Effector memory CD8-positive, alpha-beta T cell (primary cell): Measurements from ENCODE around the gene KMT2C.
"Not testable (repeated sequence)": the region's sequence is repeated elsewhere in the genome, so short reads cannot be mapped to it uniquely, and the experiment has no call there.

ENCODE experiments used
- ATAC-seq: fragments of 150-1000 bp; cut with Tn5 transposase; replicated peaks from 2 replicates; pipeline ENCODE4 v1.10.0; 2021; ENCODE audit warnings: mild to moderate bottlenecking, moderate library complexity
- DNase-seq, 3 experiments: peaks; one replicate each; pipeline ENCODE4 v3.0.0; 2021
- H3K27ac Mint-ChIP-seq, 2 donors: one replicate each; pipeline ENCODE4 v1.8.0; 2022; ENCODE audit warnings: mild to moderate bottlenecking in 2 of 2, mixed read lengths in 2 of 2, moderate library complexity in 2 of 2
- H3K27me3 Mint-ChIP-seq, 2 donors: one replicate each; pipeline ENCODE4 v1.8.0; 2022; ENCODE audit warnings: mixed read lengths in 2 of 2
- H3K36me3 Mint-ChIP-seq: one replicate; pipeline ENCODE4 v1.8.0; 2022; ENCODE audit warnings: mild to moderate bottlenecking, moderate library complexity, mixed read lengths; ENCODE audit not compliant: insufficient read depth
- H3K4me1 Mint-ChIP-seq, 2 donors: one replicate each; pipeline ENCODE4 v1.8.0; 2022; ENCODE audit warnings: low read depth in 2 of 2, mixed read lengths in 2 of 2
- H3K4me3 Mint-ChIP-seq, 2 donors: one replicate each; pipeline ENCODE4 v1.8.0; 2022; ENCODE audit warnings: mild to moderate bottlenecking in 2 of 2, mixed read lengths in 2 of 2, moderate library complexity in 2 of 2
- H3K9me3 Mint-ChIP-seq, 2 donors: one replicate each; pipeline ENCODE4 v1.8.0; 2022; ENCODE audit warnings: mixed read lengths in 2 of 2

KMT2C gene

DNA sequence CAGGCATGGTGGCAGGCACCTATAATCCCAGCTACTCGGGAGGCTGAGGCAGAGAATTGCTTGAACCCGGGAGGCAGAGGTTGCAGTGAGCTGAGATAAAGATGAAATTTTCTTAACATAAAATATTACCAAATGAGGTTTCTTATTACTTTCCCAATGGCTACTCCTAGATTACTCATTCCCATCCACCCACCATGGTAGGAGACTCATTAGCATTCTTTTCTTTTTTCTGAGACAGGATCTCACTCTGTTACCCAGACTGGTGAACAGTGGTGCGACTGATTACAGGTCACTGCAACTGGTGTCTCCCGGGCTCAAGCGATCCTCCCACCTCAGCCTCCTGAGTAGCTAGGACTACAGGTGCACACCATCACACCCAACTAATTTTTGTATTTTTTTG, 82.5 kb downstream of the KMT2C start:
- not testable (repeated sequence) for ATAC-seq, H3K4me3 Mint-ChIP-seq, DNase-seq, H3K9me3 Mint-ChIP-seq, H3K27me3 Mint-ChIP-seq
- peaks cover 42% of the 10 kb centered on the region for H3K36me3 Mint-ChIP-seq
- peak overlapping the region in 1 of 2 donors; percentile 61 for H3K27ac Mint-ChIP-seq
- peaks cover 9 to 32% of the 10 kb centered on the region in 2 donors for H3K4me1 Mint-ChIP-seq

- not testable (repeated sequence) for DNase-seq, H3K4me3 Mint-ChIP-seq, H3K9me3 Mint-ChIP-seq, ATAC-seq, H3K27me3 Mint-ChIP-seq
- H3K27ac Mint-ChIP-seq: peak overlapping the region in 1 of 2 donors; percentile 15
- H3K4me1 Mint-ChIP-seq: peaks cover 9 to 35% of the 10 kb centered on the region in 2 donors
- peaks cover 40% of the 10 kb centered on the region for H3K36me3 Mint-ChIP-seq
Observed at GRCh38 chr7:152351747-152352146, 84.1 kb downstream of the KMT2C start.

- ATAC-seq: no peak
Observed at GRCh38 chr7:152351168-152351567, 84.6 kb downstream of the KMT2C start.

DNA sequence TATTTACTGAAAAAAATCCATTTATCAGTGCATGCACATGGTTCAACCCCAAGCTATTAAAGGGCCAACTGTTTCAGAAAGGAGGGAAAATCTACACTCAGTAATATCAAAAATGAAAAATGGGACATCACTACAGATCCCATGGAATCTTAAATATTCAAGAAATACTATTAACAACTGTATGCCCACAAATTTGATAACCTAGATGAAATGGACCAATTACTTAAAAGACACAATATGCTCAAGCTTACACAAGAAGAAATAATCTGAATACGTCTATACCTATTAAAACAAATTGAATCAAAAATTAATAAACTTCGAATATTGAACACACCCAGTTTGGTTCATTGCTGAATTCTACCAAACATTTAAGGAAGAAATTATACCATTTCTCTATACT, 87.9 kb downstream of the KMT2C start:
- H3K9me3 Mint-ChIP-seq: no peaks in the 10 kb centered on the region
- H3K4me3 Mint-ChIP-seq: no peak overlapping the region
- H3K27me3 Mint-ChIP-seq: no peaks in the 10 kb centered on the region
- no peak for ATAC-seq
- H3K36me3 Mint-ChIP-seq: peaks cover 41% of the 10 kb centered on the region
- no peak for DNase-seq
- no peak overlapping the region for H3K27ac Mint-ChIP-seq
- peaks cover 16 to 36% of the 10 kb centered on the region in 2 donors for H3K4me1 Mint-ChIP-seq

More at GRCh38 chr7:152351168-152351567, 84.6 kb downstream of the KMT2C start:
- Mint-ChIP-seq H3K4me1 (peaks cover 9 to 37% of the 10 kb centered on the region in 2 donors), H3K36me3 (peaks cover 38% of the 10 kb centered on the region), H3K9me3 (no peaks in the 10 kb centered on the region), H3K27ac (no peak overlapping the region), H3K4me3 (no peak overlapping the region), H3K27me3 (no peaks in the 10 kb centered on the region)
- DNase-seq: no peak

- Mint-ChIP-seq H3K4me3 (peak overlapping the region; percentile 46 to 72), H3K9me3 (no peaks in the 10 kb centered on the region), H3K36me3 (peaks cover 27% of the 10 kb centered on the region), H3K27me3 (no peaks in the 10 kb centered on the region), H3K4me1 (peaks cover 25 to 43% of the 10 kb centered on the region in 2 donors), H3K27ac (peak overlapping the region; percentile 85 to 94)
- ATAC-seq: peak; percentile 90
- no peak for DNase-seq
Observed at GRCh38 chr7:152344253-152344652, 91.5 kb downstream of the KMT2C start.

- H3K4me3 Mint-ChIP-seq: no peak overlapping the region
- H3K27me3 Mint-ChIP-seq: no peaks in the 10 kb centered on the region
- no peaks in the 10 kb centered on the region for H3K9me3 Mint-ChIP-seq
- DNase-seq (no peak), ATAC-seq (no peak)
- H3K4me1 Mint-ChIP-seq: peaks cover 30 to 46% of the 10 kb centered on the region in 2 donors
- H3K27ac Mint-ChIP-seq: peak overlapping the region in 1 of 2 donors; percentile 86
- peaks cover 21% of the 10 kb centered on the region for H3K36me3 Mint-ChIP-seq
Observed at GRCh38 chr7:152342796-152343195, 93.0 kb downstream of the KMT2C start.

DNA sequence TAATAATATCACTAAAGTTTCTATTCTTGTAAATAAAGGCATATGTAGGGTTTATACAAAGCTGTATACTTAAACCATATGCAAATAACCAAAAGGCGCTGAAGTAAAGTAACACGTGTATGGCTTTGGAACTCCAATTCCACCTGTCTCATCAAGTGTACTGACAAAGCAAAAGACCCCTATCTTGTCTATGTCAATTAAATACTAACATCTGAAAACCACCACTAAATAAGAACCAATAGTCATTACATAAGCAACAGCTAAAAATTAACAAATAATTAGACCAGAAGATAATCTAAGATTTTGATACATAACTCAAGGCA, 93.9 kb downstream of the KMT2C start:
- Mint-ChIP-seq H3K27me3 (no peaks in the 10 kb centered on the region), H3K9me3 (no peaks in the 10 kb centered on the region), H3K4me3 (no peak overlapping the region), H3K27ac (no peak overlapping the region), H3K4me1 (peaks cover 34 to 54% of the 10 kb centered on the region in 2 donors), H3K36me3 (peaks cover 26% of the 10 kb centered on the region)
- DNase-seq: no peak
- ATAC-seq: no peak

DNA sequence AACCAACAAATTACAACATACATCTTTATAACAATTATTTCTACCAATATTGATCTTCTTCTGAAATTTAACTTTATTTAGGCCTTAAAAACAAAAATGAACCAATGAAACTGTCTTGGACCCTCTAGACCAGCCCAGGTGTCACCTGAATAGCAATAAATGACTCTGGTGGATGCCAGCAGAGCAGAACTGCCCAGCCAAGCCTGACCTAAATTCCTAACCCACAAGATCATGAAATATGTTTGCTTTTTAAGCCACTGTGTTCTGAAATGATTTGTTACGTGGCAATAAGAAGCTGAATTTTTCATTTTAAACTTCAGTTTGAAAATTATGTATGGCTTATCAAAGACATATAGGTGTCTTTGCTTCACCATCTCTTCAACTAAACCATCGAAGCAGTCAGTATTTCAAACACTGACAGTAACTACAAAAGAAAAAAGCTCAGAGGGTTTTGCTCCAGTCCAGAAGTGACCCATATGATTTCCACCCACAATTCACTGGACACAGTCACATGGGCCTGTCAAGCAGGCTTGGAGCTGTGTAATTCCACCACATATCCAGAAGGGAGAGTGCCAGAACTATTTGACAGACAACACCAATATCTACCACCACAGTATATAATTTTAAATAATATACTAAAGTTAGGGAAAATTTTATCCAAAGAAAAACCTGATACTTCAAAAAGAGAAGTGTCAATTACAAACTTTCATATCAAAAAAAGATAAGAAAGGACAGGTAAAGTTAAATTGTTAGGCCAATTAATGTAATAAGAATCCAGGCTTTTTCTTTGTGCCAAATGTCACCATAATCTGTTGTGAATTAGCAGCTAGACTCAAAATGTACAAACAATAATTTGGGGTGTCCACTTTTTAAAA, 94.5 kb downstream of the KMT2C start:
- Mint-ChIP-seq H3K36me3 (peaks cover 28% of the 10 kb centered on the region), H3K4me1 (peaks cover 39 to 57% of the 10 kb centered on the region in 2 donors), H3K9me3 (no peaks in the 10 kb centered on the region), H3K27me3 (no peaks in the 10 kb centered on the region), H3K4me3 (no peak overlapping the region), H3K27ac (peak overlapping the region in 1 of 2 donors; percentile 32)
- ATAC-seq (no peak), DNase-seq (no peak)

DNA sequence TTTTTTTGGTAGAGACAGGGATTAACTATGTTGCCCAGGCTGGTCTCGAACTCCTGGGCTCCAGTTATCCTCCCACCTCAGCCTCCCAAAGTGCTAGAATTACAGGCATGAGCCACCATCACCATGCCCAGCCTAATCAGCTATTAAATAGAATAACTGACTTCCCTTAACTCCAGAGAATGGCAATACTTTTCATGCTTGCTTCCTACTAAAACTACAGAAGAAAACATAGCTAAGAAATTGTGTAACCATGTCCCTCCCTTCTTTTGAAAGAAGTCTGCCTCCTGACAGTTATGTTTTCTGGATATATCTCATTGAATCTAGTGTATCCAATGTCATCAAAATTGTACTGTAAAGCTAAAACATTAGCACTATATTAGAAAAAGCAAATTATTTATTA, 95.6 kb downstream of the KMT2C start:
- peaks cover 47 to 57% of the 10 kb centered on the region in 2 donors for H3K4me1 Mint-ChIP-seq
- peaks cover 30% of the 10 kb centered on the region for H3K36me3 Mint-ChIP-seq
- DNase-seq: no peak
- no peaks in the 10 kb centered on the region for H3K9me3 Mint-ChIP-seq
- no peak for ATAC-seq
- no peaks in the 10 kb centered on the region for H3K27me3 Mint-ChIP-seq
- H3K27ac Mint-ChIP-seq: peak overlapping the region in 1 of 2 donors; percentile 82
- H3K4me3 Mint-ChIP-seq: no peak overlapping the region

DNA sequence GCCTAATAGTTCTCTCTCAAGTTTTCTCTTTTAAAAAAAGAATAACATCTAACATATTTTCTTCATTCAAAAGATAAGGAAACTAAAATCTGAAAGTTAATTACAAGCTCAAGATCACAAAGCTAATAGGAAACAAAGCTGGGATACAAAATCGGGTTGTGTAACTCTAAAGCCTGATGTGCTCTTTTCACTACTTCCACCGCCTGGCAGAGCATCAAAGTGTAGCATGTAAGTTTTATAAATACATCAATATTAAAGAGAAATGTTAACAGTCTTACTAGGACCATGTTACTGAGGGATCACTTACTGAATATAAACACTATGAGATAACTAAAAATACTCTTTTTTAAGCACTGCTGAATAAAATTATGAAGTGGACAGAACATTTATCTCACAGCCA, 97.2 kb downstream of the KMT2C start:
- Mint-ChIP-seq H3K4me1 (peaks cover 43 to 50% of the 10 kb centered on the region in 2 donors), H3K27me3 (no peaks in the 10 kb centered on the region), H3K4me3 (no peak overlapping the region), H3K9me3 (no peaks in the 10 kb centered on the region), H3K36me3 (peaks cover 22% of the 10 kb centered on the region), H3K27ac (peak overlapping the region in 1 of 2 donors; percentile 20)
- ATAC-seq (no peak), DNase-seq (no peak)

GRCh38 chr7:152336754-152337368, 98.9 kb downstream of the KMT2C start:
- Mint-ChIP-seq H3K4me3 (peak overlapping the region; percentile 68), H3K27ac (peak overlapping the region; percentile 86 to 89), H3K9me3 (no peaks in the 10 kb centered on the region), H3K27me3 (no peaks in the 10 kb centered on the region), H3K4me1 (peaks cover 43 to 56% of the 10 kb centered on the region in 2 donors), H3K36me3 (peaks cover 17% of the 10 kb centered on the region)
- DNase-seq (peak; percentile 16 to 22 (median 17)), ATAC-seq (peak; percentile 75)

- Mint-ChIP-seq H3K27me3 (no peaks in the 10 kb centered on the region), H3K9me3 (no peaks in the 10 kb centered on the region), H3K27ac (peak overlapping the region; percentile 86 to 89), H3K4me1 (peaks cover 39 to 51% of the 10 kb centered on the region in 2 donors), H3K4me3 (peak overlapping the region; percentile 68), H3K36me3 (peaks cover 17% of the 10 kb centered on the region)
- DNase-seq (no peak), ATAC-seq (peak; percentile 58)
Observed at GRCh38 chr7:152335900-152336571, 99.8 kb downstream of the KMT2C start.

- peak overlapping the region; percentile 62 to 88 for H3K27ac Mint-ChIP-seq
- peaks cover 34 to 67% of the 10 kb centered on the region in 2 donors for H3K4me1 Mint-ChIP-seq
- no peak overlapping the region for H3K4me3 Mint-ChIP-seq
- DNase-seq (no peak), ATAC-seq (no peak)
- H3K36me3 Mint-ChIP-seq: peaks cover 26% of the 10 kb centered on the region
- H3K9me3 Mint-ChIP-seq: no peaks in the 10 kb centered on the region
- no peaks in the 10 kb centered on the region for H3K27me3 Mint-ChIP-seq
Observed at GRCh38 chr7:152333134-152333533, 102.7 kb downstream of the KMT2C start.
